ENCODE data around the gene RHOT2.

The RHOT2 gene

DNA sequence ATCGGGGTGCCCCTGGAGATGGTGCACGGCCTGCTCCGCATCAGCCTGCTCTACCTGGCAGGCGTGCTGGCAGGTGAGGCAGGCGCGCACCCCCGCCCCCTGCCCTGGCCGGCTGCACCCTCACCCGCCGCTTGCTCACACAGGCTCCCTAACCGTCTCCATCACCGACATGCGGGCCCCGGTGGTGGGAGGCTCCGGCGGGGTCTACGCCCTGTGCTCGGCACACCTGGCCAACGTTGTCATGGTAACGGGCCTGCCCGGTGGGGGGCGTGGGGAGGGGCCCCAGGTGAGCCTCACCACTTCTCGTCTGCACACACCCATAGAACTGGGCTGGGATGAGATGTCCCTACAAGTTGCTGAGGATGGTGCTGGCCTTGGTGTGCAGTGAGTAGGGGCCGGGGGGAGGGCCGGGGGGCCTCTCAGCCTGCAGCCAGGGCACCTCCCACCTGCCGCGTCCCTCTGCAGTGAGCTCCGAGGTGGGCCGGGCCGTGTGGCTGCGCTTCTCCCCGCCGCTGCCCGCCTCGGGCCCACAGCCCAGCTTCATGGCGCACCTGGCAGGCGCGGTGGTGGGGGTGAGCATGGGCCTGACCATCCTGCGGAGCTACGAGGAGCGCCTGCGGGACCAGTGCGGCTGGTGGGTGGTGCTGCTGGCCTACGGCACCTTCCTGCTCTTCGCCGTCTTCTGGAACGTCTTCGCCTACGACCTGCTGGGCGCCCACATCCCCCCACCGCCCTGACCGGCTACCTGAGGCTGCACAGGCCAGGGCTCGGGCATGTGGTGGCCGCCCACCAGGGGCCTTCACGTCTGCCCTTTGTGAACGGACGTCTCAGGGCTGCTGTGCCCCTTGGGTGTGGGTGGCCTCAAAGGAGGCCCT lies 9.6 kb downstream of the RHOT2 start:
- DNase-seq, result no peak
- intact Hi-C loops (cut with DNase I), result no loop called here

DNA sequence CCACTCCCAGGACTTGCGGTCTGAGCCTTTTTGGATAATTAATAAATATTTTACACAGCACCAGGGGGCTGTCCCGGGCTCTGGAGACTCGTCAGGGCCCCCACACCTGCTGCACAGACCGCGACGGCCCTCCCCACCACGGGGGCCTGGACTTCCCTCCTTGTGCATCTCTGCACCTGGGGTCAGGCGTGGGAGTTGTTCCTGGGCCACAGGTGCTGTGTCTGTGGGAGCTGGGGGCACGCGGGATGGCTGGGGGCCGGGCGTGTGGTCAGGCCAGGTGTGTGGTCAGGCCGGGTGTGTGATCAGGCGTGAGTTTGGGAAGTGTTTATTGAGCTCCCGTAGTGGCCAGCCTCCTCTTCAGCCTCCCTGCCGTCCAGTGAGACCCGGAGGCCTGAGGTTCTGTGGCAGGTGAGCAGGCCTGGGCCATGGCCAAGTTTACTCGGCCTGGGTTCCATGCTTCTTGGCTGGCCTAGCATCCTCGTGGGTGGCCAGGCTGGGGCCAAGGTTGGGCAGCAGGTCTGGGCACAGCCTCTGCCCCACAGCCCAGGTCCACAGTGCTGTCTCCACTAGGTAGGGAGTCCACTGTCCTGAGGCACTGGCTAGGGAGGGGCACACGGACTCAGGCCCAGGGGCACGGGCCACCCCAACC lies 10.4 kb downstream of the RHOT2 start:
- intact Hi-C loops (cut with DNase I), result no loop called here
- no peak for DNase-seq

DNA sequence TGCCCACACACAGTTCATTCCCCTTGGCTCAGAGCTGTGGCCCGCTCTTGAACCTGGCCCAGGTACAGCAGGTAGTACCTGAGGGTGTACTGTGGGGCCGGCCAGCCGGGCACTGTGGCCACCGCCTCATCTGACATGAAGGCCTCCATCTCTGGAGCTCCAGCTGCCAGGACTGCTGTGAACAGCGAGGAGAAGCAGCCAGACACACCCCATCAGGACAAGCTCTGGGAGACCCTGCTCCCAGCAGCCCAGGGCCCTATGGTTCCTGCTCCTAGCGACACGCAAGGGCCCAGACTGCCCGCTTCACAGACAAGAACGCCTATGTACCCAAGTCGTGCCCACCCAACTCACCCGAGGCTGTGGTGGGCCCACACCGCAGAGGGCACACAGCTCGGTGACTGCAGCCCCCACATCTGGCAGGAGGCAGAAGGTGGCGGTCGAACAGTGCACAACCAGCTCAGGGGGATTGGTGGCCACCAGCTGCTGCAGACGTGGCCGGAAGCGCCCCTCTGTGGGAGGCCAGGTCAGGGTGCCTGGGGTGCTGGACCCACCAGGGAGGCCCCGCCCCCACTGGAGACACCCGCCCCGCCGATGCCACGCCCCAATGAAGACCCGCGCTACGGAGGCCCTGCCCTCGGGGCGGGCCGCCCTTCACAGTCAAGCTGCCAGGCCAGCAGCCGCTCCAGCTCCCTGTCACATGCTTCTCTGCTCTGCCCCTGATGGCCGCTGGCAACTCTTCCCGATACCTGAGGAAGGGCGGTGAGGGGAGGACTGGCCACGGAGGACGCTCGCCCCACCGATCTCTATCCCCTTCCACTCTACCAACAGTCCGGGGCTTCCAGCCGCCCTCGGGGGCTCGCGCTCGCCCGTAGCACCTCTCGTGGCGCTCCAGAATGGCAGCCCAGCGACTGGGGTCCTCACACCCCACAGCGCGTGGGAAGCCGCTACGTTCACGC lies 11.2 kb downstream of the RHOT2 start:
- DNase-seq, result peak in 39 of 42 donors; percentile 39 to 81 (median 60)
- intact Hi-C loops (cut with DNase I), result no loop called here

DNA sequence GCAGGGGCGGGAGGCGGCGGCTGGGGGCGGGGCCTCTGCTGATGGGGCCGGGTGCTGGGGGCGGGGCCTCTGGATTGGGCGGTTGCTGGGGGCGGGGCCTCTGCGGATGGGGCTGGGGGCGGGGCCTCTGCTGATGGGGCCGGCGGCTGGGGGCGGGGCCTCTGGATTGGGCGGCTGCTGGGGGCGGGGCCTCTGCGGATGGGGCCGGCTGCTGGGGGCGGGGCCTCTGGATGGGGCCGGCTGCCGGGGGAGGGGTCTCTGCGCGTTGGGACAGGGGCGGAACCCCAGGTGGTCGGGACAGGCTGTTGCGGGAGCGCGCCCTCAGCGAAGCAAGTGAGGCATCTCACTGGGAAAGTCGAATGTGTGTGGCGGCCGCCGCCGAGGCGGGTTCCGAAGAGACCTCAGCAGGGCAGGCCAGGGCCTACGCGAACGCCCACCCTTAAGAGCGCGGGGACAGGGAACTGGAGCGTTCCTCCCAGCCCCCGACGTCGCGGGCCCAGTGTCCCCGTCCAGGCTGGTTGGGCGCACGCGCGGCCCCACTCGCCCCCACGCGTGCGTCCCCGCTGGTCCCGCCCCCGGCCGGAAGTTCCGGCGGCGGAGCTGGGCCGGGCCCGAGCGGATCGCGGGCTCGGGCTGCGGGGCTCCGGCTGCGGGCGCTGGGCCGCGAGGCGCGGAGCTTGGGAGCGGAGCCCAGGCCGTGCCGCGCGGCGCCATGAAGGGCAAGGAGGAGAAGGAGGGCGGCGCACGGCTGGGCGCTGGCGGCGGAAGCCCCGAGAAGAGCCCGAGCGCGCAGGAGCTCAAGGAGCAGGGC lies 12.1 kb downstream of the RHOT2 start, which contains the start of gene STUB1:
STUB1 (plus strand) TSS at position 597 of the 811 bp plus-strand sequence; CDS start at position 713, 116 bp downstream.
- DNase-seq, result peak; percentile 57 to 96 (median 89)
- intact Hi-C loops (cut with DNase I), result no loop called here

DNA sequence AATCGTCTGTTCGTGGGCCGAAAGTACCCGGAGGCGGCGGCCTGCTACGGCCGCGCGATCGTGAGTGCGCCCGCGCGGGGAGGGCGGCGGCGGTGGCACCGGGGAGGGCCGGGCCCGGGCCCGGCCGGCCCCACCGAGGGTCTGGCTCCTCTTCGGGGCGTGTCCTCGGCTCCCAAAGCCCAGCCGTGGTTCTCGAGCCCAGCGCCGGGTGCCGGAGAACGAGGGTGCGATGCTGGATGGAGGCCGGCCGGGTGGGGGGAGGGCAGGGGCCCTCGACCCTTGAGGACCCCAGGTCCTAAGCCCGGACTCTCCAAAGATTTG lies 12.7 kb downstream of the RHOT2 start:
- intact Hi-C loops (cut with DNase I), result no loop called here
- DNase-seq, result no peak

DNA sequence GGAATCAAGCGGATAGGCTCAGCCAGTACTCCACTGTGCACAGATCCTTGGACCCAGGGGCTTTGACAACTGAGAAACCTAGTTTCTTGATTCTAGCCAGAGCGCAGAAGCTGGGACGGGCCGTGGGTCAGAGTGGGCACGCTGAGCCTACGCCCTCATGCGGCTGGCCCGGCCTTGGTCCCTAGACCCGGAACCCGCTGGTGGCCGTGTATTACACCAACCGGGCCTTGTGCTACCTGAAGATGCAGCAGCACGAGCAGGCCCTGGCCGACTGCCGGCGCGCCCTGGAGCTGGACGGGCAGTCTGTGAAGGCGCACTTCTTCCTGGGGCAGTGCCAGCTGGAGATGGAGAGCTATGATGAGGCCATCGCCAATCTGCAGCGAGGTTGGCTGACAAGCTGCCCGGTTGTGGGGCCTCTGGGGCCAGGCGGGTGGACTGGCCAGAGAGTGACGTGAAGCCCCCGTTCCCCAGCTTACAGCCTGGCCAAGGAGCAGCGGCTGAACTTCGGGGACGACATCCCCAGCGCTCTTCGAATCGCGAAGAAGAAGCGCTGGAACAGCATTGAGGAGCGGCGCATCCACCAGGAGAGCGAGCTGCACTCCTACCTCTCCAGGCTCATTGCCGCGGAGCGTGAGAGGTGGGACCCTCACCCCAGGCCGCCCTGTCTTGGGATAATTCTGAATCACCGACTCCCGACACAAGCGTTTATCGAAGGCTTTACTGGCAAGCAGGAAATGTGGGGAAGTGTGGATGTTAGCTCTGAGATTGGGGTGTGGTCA lies 13.2 kb downstream of the RHOT2 start:
- intact Hi-C loops (cut with DNase I), result no loop called here
- no peak for DNase-seq

DNA sequence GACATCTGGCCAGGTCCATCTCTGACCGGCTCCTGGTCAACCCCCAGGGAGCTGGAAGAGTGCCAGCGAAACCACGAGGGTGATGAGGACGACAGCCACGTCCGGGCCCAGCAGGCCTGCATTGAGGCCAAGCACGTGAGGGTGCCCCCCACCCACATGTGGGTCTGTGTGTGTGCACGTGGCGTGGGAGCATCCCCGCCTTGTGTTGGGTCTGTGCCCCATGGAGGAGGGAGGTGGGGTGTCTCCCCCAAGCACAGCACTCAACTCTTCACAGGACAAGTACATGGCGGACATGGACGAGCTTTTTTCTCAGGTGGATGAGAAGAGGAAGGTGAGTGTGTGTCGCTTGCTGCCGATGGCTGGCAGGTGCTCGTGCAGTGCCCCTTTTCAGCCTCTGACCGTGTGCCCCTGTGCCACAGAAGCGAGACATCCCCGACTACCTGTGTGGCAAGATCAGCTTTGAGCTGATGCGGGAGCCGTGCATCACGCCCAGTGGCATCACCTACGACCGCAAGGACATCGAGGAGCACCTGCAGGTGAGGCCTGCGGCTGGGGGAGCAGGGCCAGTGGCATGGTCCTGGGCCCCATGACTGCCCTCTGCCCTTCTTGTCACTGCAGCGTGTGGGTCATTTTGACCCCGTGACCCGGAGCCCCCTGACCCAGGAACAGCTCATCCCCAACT lies 14.0 kb downstream of the RHOT2 start:
- intact Hi-C loops (cut with DNase I), result no loop called here
- DNase-seq, result no peak

DNA sequence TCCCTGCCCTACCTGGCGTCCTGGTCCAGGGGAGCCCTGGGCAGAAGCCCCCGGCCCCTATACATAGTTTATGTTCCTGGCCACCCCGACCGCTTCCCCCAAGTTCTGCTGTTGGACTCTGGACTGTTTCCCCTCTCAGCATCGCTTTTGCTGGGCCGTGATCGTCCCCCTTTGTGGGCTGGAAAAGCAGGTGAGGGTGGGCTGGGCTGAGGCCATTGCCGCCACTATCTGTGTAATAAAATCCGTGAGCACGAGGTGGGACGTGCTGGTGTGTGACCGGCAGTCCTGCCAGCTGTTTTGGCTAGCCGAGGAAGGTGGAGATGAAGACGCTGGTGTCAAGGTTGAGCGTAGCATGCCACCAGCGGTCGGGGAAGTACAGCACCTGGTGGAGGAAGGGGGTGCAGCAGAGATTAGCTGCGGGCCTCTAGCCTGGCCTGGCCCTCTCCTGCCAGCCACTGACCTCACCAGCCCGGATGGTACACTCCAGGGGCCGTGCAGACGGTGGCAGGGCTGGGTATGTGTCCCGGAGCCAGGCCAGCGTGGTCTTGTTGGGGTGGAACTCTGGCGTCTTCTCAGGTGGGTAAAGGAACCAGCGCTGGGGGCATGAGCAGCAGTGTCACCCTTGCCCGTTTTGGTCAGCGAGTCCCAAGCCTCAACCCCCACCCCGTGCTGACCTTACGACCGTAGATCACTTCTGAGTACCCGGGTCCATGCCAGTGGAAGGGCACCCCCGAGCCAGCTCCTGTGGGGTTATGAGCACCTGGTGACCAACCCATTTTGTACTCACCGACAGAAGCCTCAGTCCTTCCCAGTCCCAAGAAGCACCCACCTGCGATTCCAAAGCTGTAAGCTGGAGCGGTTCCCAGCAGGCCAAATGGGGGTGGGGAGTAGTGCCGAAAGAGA lies 14.8 kb downstream of the RHOT2 start:
- intact Hi-C loops (cut with DNase I), result no loop called here
- no peak for DNase-seq

DNA sequence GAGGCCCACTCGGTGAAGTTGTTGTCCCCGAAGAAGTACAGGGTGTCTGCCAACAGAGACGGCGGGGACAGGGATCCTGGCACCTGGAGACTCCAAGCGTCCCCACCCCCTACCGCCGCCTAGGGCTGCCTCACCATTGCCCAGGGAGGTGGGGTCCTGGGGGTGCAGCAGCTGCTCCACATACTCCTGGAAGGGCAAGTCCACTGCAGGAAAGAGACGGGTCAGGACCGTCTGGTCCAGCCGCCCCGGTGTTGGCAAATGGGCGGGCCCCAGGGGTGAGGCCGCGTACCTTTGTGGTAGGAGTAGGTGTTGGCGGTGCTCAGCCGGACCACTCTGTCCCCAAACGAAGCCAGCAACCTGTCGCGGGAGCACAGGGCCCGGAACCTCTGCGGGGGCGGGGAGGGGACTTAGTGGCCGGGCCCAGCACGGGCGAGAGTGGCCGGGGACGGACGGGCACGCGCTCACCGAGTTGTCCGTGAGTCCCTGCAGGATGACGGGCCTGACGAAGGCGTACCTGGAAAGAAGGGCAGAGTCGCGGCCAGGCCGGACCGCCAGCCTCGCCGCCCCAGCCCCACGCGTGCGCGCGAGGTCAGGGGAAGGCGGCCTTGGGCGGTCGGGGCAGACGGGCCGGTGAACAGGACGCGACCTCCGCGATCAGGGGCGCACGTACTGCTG lies 15.6 kb downstream of the RHOT2 start:
- DNase-seq, result no peak
- intact Hi-C loops (cut with DNase I), result no loop called here

DNA sequence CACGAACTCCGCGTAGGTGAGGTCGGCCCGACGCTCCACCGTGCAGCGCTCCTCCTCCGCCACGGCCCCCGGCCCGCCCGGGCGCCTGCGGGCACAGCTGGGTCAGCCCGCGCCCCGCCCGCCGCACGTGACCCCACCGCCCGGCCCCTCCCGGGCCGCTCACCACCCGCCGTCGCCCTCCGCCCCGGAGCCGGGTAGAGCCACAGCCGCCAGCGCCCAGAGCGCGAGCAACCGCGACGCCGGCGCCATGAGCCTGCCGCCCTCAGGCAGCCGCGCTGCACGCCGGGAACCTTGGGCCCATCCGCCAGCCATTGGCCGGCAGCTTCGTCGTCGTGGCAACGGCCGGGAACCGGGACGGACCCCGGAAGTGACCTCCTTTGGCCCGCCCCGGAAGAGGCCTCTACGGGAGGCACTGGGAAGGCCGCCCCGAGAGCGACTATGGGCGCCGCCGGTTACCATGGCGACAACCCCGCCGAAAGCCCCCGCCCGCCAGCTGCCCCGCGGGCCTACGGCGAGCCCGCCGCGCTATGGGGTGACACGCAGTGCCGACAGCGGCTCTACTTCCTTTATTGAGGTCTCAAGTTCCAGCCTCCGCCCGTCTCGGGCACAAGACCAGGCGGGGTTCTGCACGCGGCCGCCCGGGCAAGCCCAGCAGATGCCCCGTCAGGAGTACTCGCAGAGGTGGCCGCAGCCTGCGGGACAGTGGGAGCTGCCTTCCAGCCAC lies 16.3 kb downstream of the RHOT2 start, which contains the start of gene JMJD8:
JMJD8 (minus strand) TSS at position 264 of the 724 bp plus-strand sequence; CDS start at position 249, 15 bp downstream.
- peak; percentile 92 to 99 (median 98) for DNase-seq
- intact Hi-C loops (cut with DNase I), result no loop called here

DNA sequence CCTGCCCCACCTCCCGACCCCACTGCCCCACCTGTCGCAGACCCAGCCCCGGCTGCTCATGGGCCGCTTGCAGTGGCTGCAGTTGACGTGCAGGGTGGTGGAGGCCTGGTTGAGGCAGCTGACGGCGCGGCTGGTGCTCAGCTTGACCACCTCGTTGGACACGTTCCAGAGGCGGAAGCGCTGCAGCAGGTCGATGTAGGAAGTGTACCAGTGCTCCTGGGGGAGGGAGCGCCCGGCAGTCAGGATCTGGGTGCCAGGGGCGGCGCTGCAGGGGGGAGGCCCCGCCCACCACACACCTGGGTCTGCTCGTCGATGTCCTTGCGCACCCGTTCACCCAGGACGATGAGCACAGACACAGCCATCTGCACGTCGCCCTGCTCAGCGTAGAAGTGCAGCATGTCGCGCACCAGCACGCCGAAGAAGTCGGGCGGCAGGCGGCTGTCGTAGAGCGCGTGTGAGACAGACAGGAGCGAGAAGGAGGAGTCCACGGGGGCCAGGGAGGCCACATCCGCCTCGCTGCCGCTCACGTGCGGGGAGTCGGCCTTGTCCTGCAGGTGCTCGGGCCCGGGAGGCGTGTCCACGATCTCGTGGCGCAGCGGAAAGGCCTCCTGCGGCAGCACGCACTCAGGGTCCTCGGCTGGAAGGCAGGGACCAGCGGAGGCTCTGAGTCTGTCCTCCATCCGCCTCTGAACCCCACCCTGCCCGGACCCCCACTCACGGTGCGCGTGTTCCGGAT lies 17.2 kb downstream of the RHOT2 start:
- intact Hi-C loops (cut with DNase I), result no loop called here
- DNase-seq, result no peak

DNA sequence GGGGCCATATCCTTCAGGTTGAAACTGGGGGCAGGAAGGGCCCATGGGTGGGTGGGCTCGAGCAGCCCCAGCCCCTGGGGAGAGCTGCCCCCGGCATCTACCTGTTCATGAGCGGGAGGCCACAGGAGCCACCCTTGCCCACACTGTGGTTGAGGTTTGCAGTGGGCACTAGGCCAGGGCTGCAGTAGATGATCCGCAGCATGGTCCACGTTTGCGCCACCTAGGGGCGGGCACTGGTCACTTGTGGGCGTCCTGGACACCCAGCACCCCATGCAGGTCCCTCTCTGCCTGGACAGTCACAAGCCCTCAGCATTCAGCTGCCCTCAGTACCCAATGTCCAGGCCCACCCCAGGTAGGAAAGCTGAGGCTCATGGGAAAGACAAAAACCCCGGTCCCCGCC lies 18.0 kb downstream of the RHOT2 start:
- no peak for DNase-seq
- intact Hi-C loops (cut with DNase I), result no loop called here

DNA sequence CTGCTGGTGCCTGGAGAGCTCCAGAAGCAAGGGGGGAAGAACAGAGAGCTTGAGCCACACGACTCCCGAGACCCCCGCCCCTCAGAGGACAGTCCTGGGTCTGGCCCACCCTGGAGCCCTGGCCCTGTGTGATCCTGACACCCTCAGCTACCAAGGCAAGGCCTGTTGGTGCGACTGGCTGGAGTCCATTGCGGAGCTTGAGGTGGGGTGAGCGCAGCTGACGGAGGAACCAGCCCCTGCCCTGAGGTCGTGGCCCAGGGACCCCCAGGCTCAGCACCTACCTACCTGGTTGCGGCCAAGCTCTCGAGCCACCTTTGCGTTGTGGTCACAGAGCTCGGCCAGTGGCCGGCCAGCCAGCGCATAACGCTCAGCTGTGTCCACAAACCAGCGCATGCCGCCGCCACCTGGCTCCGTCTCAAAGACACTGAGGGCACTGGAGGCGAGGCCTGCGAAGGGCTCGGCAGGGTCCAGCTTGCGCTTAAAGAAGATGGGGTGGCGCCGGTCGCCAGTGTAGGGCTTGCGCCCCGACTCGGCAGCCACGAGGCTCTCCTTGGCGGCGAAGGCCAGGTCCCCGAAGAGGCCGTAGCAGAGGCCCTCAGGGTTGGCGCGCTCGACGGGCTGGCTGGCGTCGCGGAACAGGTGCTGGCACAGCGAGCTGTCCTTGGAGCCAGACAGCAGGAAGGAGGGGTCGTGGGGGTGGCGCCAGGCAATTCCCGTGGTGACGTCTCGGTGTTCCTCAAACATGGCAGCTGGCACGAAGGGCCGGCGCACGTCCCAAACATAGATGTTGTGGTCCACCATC lies 18.7 kb downstream of the RHOT2 start:
- DNase-seq, result no peak
- intact Hi-C loops (cut with DNase I), result no loop called here

DNA sequence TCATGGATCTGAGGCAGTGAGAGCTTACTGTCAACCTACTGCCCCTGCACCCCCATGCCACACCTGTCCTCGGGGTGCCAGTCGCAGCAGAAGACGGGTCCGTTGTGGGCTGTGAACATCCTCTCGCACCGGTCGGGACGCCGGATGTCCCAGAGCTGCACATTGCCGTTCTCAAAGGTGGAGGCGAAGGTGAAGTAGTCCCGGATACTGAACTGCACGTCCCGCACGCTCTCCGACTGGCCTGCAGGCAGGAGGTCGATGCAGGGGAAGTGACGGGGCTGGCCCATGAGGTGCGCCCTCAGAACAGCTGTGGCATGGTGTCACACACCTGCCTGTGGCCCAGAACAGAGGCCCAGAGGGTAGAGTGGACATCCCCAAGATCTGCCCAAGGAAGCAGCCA lies 19.6 kb downstream of the RHOT2 start:
- intact Hi-C loops (cut with DNase I), result no loop called here

More for the DNA sequence above, 19.6 kb downstream of the RHOT2 start:
- DNase-seq, result no peak
